Kasumi-1 (cell line): ENCODE results near the gene LBX1.
"Not testable (repeated sequence)": the region's sequence is repeated elsewhere in the genome, so short reads cannot be mapped to it uniquely, and the experiment has no call there.

ENCODE experiments used
- DNase-seq, 2 experiments: peaks; one replicate each; lab custom pipeline; 2025; lab: John Stamatoyannopoulos, UW

Gene LBX1

GRCh38 chr10:101202667-101203066, 26.6 kb downstream of the LBX1 start:
- DNase-seq = not testable (repeated sequence)

GRCh38 chr10:101198326-101198977, 30.8 kb downstream of the LBX1 start:
- not testable (repeated sequence) for DNase-seq

GRCh38 chr10:101195921-101196320, 33.3 kb downstream of the LBX1 start:
- DNase-seq = no peak

GRCh38 chr10:101189461-101190401, 39.5 kb downstream of the LBX1 start:
- DNase-seq = no peak

GRCh38 chr10:101188942-101189341, 40.3 kb downstream of the LBX1 start:
- no peak for DNase-seq

- DNase-seq = no peak
These were observed 45.6 kb downstream of the LBX1 start for GRCh38 chr10:101183458-101184183.

- DNase-seq = no peak
These were observed 46.3 kb downstream of the LBX1 start for GRCh38 chr10:101182936-101183335.
